H1 (cell line): ENCODE data around the gene VGF. TPM values are rescaled to one million over a fixed set of nuclear protein-coding genes. Genes with fewer than 3 reads are reported as not detected.

ENCODE experiments used
- BACH1 ChIP-seq: IDR thresholded peaks from 2 replicates; pipeline ENCODE4 v1.6.1; 2012; ENCODE audit warnings: low read length, improper control_type of control experiment
- HDAC2 ChIP-seq, 2 experiments: fragments of 300-600 bp in 1 of 2; sonication (generic) in 1 of 2; IDR thresholded peaks; 2 replicates each; pipeline ENCODE4 v1.6.1; 2011 to 2012; ENCODE audit warnings: low read depth in 2 of 2, low read length in 2 of 2, mild to moderate bottlenecking in 2 of 2, moderate library complexity in 2 of 2, borderline replicate concordance in 1 of 2, inconsistent platforms in 1 of 2
- ZNF274 ChIP-seq: IDR thresholded peaks from 2 replicates; pipeline ENCODE4 v1.7.0; 2012; ENCODE audit warnings: low read length, borderline replicate concordance; ENCODE audit errors: extremely low read depth
- polyA plus RNA-seq, 7 experiments: library from polyadenylated mRNA; depleted of rRNA in 3 of 7; stranded (reverse) in 5 of 7; unstranded in 2 of 7; fragments of >200 nt in 5 of 7; fragments of 200-250 nt in 2 of 7; gene quantifications; 1 replicate in 5 of 7; 2 replicates in 1 of 7; 4 replicates in 1 of 7; pipeline versions ENCODE4 v1.2.1 to v1.2.3, GENCODE V29; 2011 to 2013; ENCODE audit warnings: missing spikeins in 2 of 7, mixed read lengths in 2 of 7
- total RNA-seq: library from RNA; stranded (reverse); fragmentation: NEBNext Ultra II Directional; extraction: Animal tissue kit (Norgen Biotek cat#: 25700); gene quantifications from 2 replicates; pipeline ENCODE4 v1.2.1, GENCODE V29; 2021

Gene VGF
- total and polyA plus RNA-seq, 2 of the 8 experiments (the other 6 are each of a cell fraction or from before 2014, with no cell fraction given), result 1.6 to 7.0 TPM

- no peak for TF ChIP-seq ZNF274
- TF ChIP-seq HDAC2 (IDR thresholded peaks at IDR 0.05; ENCODE audit: borderline replicate concordance in 1 of 2, low read depth in 2 of 2, low read length in 2 of 2), result no peak
- TF ChIP-seq BACH1, result no peak
These were observed 4.5 kb downstream of the VGF start (continued) for GRCh38 chr7:101160910-101161309.
